Endothelial cell of umbilical vein (primary cell): ENCODE measurements around the gene SPOPL. TPM values are rescaled to one million over a fixed set of nuclear protein-coding genes. Genes with fewer than 3 reads are reported as not detected.

Experiments
- BruUV-seq: library from RNA; stranded (reverse); fragments of 400-500 nt; replicated peaks from 2 replicates; lab custom pipeline; 2021; lab: Mats Ljungman, UMichigan
- CTCF ChIA-PET: fragments of 300-600, 350-600 bp; sonication (Branson Sonifier 250); formaldehyde crosslinking; loops from one replicate; lab custom pipeline; 2021; ENCODE audit warnings: antibody characterized with exemption, inconsistent platforms; lab: Charles Lee
- POLR2A ChIA-PET: fragments of 300-600, 350-600 bp; sonication (Branson Sonifier 250); formaldehyde crosslinking; loops from one replicate; lab custom pipeline; 2021; ENCODE audit warnings: antibody characterized with exemption, inconsistent platforms; lab: Charles Lee
- DNase-seq: peaks from one replicate; pipeline ENCODE4 v3.0.0-alpha.2; 2011; ENCODE audit warnings: low read depth, low spot score
- FAIRE-seq: peaks from 2 replicates; lab custom pipeline; 2011; peaks lifted over from hg19 to GRCh38; lab: Jason Lieb, UNC
- H2AFZ ChIP-seq: 2 replicates; pipeline ENCODE4 v1.6.0; 2012; ENCODE audit warnings: low read depth, low read length, control low read depth, inconsistent platforms
- H3K27ac ChIP-seq: 2 replicates; pipeline ENCODE4 v1.5.1; 2011; ENCODE audit warnings: low read depth, mild to moderate bottlenecking, control low read depth, low read length, moderate library complexity; ENCODE audit not compliant: insufficient read depth
- H3K27me3 ChIP-seq, 2 experiments: 2 replicates each; pipeline versions ENCODE4 v1.6.0 to v1.6.1; 2011; ENCODE audit warnings: low read length in 2 of 2, mixed read lengths in 1 of 2; ENCODE audit not compliant: control insufficient read depth in 2 of 2, insufficient read depth in 2 of 2
- H3K36me3 ChIP-seq, 2 experiments: 2 replicates in 1 of 2; 3 replicates in 1 of 2; pipeline ENCODE4 v1.5.1; 2011; ENCODE audit warnings: low read length in 2 of 2, mild to moderate bottlenecking in 1 of 2, moderate library complexity in 1 of 2; ENCODE audit not compliant: control insufficient read depth in 2 of 2, insufficient read depth in 2 of 2; ENCODE audit errors: extremely low read depth in 1 of 2
- H3K4me1 ChIP-seq: 3 replicates; pipeline ENCODE4 v1.5.1; 2011; ENCODE audit warnings: mild to moderate bottlenecking, low read length; ENCODE audit not compliant: control insufficient read depth, insufficient read depth; ENCODE audit errors: extremely low read depth
- H3K4me2 ChIP-seq: 2 replicates; pipeline ENCODE4 v1.6.1; 2011; ENCODE audit warnings: low read length, control low read depth, mixed read lengths; ENCODE audit not compliant: insufficient read depth
- H3K4me3 ChIP-seq, 3 experiments: fragments of 200-600 bp in 1 of 3; sonication (generic), shearing (Covaris generic) in 1 of 3; replicated peaks in 1 of 3; 2 replicates each; pipeline ENCODE4 v1.5.1; 2011 to 2016; ENCODE audit warnings: control low read depth in 3 of 3, low read length in 3 of 3, mild to moderate bottlenecking in 2 of 3, inconsistent platforms in 1 of 3, low read depth in 1 of 3, moderate library complexity in 1 of 3; ENCODE audit not compliant: insufficient read depth in 1 of 3
- H3K79me2 ChIP-seq: 2 replicates; pipeline ENCODE4 v1.6.0; 2012; ENCODE audit warnings: low read length, inconsistent platforms; ENCODE audit not compliant: control insufficient read depth, insufficient read depth
- H3K9ac ChIP-seq: replicated peaks from 2 replicates; pipeline ENCODE3; 2011; ENCODE audit warnings: low read length, control low read depth; ENCODE audit not compliant: insufficient read depth; ENCODE audit errors: extremely low read depth
- H3K9me1 ChIP-seq: replicated peaks from 3 replicates; pipeline ENCODE4 v1.6.0; 2011; ENCODE audit warnings: mild to moderate bottlenecking, low read length; ENCODE audit not compliant: control insufficient read depth, insufficient read depth; ENCODE audit errors: extremely low read depth
- H3K9me3 ChIP-seq: replicated peaks from 2 replicates; pipeline ENCODE4 v1.5.1; 2012; ENCODE audit warnings: low read length, inconsistent platforms; ENCODE audit not compliant: control insufficient read depth, insufficient read depth
- H4K20me1 ChIP-seq: replicated peaks from 2 replicates; pipeline ENCODE3; 2011; ENCODE audit warnings: mild to moderate bottlenecking, low read length; ENCODE audit not compliant: control insufficient read depth, insufficient read depth; ENCODE audit errors: extremely low read depth
- CTCF ChIP-seq, 2 donors: IDR thresholded peaks; 1 replicate in 1 of 2; 2 replicates in 1 of 2; pipeline ENCODE4 v1.5.1; 2011; ENCODE audit warnings: low read length in 2 of 2, mild to moderate bottlenecking in 2 of 2, moderate library complexity in 2 of 2, control low read depth in 1 of 2, inconsistent platforms in 1 of 2, low read depth in 1 of 2; ENCODE audit not compliant: insufficient read depth in 1 of 2; ENCODE audit errors: extremely low read depth in 1 of 2
- EZH2 ChIP-seq: IDR thresholded peaks from 2 replicates; pipeline ENCODE4 v1.6.1; 2012; ENCODE audit warnings: borderline replicate concordance, low read depth, mild to moderate bottlenecking, moderate library complexity, low read length, inconsistent platforms; ENCODE audit not compliant: severe bottlenecking
- FOS ChIP-seq: IDR thresholded peaks from 2 replicates; pipeline ENCODE4 v1.6.1; 2011; ENCODE audit warnings: mild to moderate bottlenecking, low read length, moderate library complexity, borderline replicate concordance; ENCODE audit not compliant: insufficient read depth
- GATA2 ChIP-seq: IDR thresholded peaks from 2 replicates; pipeline ENCODE4 v1.7.0; 2011; ENCODE audit warnings: low read depth, mild to moderate bottlenecking, moderate library complexity, mixed read lengths, low read length; ENCODE audit not compliant: insufficient read length, insufficient read depth
- JUN ChIP-seq: IDR thresholded peaks from 2 replicates; pipeline ENCODE4 v1.6.1; 2011; ENCODE audit warnings: borderline replicate concordance, low read depth; ENCODE audit not compliant: insufficient read length, insufficient read depth
- MYC ChIP-seq: IDR thresholded peaks from one replicate; pipeline ENCODE4 v1.6.1; 2011; ENCODE audit warnings: mild to moderate bottlenecking, low read depth, low read length
- POLR2A ChIP-seq: IDR thresholded peaks from 2 replicates; pipeline ENCODE4 v1.6.1; 2012; ENCODE audit warnings: low read depth, mild to moderate bottlenecking, control low read depth, low read length
- POLR2AphosphoS5 ChIP-seq: IDR thresholded peaks from 2 replicates; pipeline ENCODE4 v1.6.1; 2012; ENCODE audit warnings: low read depth, mild to moderate bottlenecking, control low read depth, low read length, moderate library complexity; ENCODE audit not compliant: insufficient read depth
- dilution Hi-C: fragments of 300-500 bp; cut with MboI; formaldehyde crosslinking; loops from one replicate; pipeline ENCODE4 v1.15.0; 2019; ENCODE audit warnings: low sequenced_read_pairs; ENCODE audit not compliant: extremely low pct_ligation_motif_present
- intact Hi-C: fragments of 100-400 bp; cut with micrococcal nuclease; formaldehyde crosslinking; loops from one replicate; pipeline ENCODE4 v1.10.0; 2022
- polyA plus RNA-seq, 4 experiments: library from polyadenylated mRNA; depleted of rRNA in 3 of 4; stranded (reverse) in 3 of 4; unstranded in 1 of 4; fragments of >200 nt; gene quantifications; 2 replicates each; pipeline versions ENCODE4 v1.2.1 to v1.2.3, GENCODE V29; 2011 to 2012; ENCODE audit warnings: missing spikeins in 1 of 4
- total RNA-seq: library from RNA; stranded (reverse); gene quantifications from 2 replicates; pipeline ENCODE4 v1.2.3, GENCODE V29; 2021
- TF ChIP-seq, protein P1 (sequence below): IDR thresholded peaks from 2 replicates; pipeline ENCODE4 v1.6.1; 2011; ENCODE audit not compliant: insufficient read depth, insufficient read length

The SPOPL gene
- total and polyA plus RNA-seq, 2 donors (not counting 3 experiments of a cell fraction or from before 2014, with no cell fraction given) = 3.1 to 17.4 TPM

- Histone ChIP-seq H3K4me2 (no peak overlapping the region), H4K20me1 (peaks cover 2% of the 10 kb centered on the region), H2AFZ (no peak overlapping the region), H3K4me3 (no peak overlapping the region), H3K27me3 (no peaks in the 10 kb centered on the region), H3K27ac (no peak overlapping the region), H3K9ac (no peak overlapping the region), H3K4me1 (no peaks in the 10 kb centered on the region), H3K36me3 (no peaks in the 10 kb centered on the region), H3K9me1 (no peaks in the 10 kb centered on the region), H3K9me3 (no peaks in the 10 kb centered on the region), H3K79me2 (peaks cover 31% of the 10 kb centered on the region)
- no peak for DNase-seq
- no TSS peak for BruUV-seq
- no peak for FAIRE-seq
- TF ChIP-seq, protein P1, sequence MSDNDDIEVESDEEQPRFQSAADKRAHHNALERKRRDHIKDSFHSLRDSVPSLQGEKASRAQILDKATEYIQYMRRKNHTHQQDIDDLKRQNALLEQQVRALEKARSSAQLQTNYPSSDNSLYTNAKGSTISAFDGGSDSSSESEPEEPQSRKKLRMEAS = no peak
- TF ChIP-seq POLR2AphosphoS5 (no peak), MYC (no peak), GATA2 (no peak), JUN (no peak), CTCF (IDR thresholded peaks at IDR 0.05; ENCODE audit: extremely low read depth in 1 of 2, insufficient read depth in 1 of 2, low read depth in 1 of 2, low read length in 2 of 2) (no peak), FOS (no peak), EZH2 (no peak), POLR2A (no peak)
- intact Hi-C loops (no loop called here), dilution Hi-C loops (no loop called here)
- POLR2A ChIA-PET = no interaction called here
- CTCF ChIA-PET = no interaction called here
Measured at GRCh38 chr2:138521821-138522220, 20.3 kb downstream of the SPOPL start.
